GM21515 (cell line): ENCODE results near the gene METRN.
"Not testable (repeated sequence)": the region's sequence is repeated elsewhere in the genome, so short reads cannot be mapped to it uniquely, and the experiment has no call there.

Experiments used
- ATAC-seq: cut with Tn5 transposase; IDR thresholded peaks from one replicate; pipeline ENCODE4 v1.9.1; 2021; ENCODE audit not compliant: unreplicated experiment

Gene METRN

DNA sequence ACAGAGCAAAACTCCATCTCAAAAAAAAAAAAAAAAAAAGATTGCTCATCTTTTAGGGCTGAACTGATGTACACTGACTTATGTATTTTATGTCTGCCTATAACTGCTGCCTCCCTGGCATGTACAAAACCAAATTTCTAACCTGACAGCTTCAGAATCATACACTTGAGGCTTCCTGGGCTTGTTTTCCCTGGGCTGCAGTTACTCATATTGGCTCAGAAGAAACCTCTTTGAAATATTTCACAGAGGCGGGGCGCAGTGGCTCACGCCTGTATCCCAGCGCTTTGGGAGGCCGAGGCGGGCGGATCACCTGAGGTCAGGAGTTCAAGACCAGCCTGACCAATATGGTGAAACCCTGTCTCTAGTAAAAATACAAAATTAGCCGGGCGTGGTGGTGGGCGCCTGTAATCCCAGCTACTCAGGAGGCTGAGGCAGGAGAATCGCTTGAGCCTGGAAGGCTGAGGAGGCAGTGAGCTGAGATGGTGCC is 39.2 kb downstream of the METRN start:
- ATAC-seq: not testable (repeated sequence)

DNA sequence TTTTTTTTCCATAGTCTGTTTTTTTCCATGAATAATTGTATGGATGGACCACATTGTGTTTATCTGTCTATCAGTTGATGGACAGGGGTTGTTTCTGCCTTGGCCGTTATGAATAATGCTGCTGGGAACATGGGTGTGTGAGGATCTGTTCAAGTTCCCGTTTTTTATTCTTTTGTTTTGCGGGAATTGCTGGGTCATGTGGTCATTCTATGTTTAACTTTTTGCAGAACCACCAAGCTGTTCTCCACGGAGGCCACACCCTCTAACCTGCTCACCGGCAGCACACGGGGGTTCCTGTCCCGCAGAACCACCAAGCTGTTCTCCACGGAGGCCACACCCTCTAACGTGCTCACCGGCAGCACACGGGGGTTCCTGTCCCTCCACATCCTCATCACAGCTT is 39.7 kb downstream of the METRN start:
- ATAC-seq: no peak

DNA sequence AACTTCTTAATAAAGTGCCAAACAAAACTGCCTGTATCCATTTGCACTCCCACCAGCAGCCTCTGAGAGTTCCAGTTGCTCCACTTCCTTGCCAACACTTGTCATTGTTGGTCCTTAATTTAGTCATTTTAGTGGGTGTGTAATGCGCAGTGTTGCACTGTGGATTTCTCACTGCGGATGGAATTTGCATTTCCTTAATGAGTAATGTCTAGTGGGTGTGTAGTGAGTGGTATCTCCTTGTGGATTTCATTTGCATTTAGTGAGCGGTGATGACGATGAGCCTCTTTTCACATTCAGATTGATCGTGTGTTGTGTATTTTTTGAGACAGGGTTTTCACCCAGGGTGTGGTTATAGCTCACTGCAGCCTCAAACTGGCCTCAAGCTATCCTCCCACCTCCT is 41.5 kb downstream of the METRN start:
- ATAC-seq: no peak

DNA sequence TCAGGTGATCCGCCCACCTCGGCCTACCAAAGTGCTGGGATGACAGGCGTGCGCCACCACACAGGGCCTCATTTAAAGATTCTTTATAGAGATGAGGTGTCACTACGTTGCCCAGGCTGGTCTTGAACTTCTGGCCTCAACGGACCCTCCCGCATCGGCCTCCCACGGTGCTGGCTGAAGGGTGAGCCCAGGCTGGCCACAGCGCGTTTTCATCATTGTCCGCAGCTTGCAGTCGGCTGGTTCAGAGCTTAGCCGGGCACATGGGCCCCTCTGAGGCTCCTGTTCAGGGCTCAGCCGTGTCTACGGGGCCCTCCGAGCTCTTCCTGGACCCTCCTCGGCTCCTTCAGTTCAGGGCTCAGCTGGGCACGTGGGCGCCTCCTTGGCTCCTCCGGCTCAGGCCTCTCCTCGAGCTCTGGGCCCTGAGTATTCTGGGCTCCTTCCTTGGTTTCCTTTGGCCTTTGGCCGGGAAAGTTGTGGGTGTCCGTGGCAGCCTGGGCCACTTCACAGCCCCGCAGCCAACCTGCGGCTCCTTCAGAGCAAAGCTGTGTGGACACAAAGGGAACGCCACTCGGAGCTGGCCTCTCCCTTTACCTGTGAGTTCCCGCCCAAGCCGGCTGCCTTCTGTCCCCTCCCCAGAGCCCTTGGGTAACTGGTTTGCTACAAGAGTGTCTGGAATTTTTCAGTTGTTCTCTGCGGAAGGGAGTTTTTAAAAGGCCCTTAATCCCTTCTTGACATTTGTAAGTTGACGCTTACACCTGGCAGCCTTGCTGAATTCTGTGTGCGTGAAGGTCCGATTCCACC is 44.4 kb downstream of the METRN start:
- no peak for ATAC-seq

DNA sequence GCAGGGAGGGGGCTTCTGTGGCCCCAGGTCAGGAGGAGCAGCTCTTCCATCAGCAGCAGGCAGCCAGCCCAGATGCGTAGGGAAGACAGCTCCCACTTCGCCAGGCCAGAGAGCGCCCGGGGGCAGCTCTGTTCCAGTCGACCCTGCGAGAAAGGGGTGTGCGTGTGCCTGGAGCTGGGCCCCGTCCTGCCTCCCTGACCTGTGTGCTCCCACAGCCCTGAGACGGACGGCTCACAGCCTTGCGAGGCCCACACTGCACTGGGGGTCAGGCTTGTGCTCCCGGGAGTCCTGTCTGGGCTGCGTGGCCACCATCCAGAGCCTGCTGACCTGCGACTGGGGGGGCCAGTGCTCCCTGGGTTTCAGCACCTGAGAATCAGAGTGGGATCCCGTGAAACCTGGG is 45.1 kb downstream of the METRN start:
- ATAC-seq: no peak

DNA sequence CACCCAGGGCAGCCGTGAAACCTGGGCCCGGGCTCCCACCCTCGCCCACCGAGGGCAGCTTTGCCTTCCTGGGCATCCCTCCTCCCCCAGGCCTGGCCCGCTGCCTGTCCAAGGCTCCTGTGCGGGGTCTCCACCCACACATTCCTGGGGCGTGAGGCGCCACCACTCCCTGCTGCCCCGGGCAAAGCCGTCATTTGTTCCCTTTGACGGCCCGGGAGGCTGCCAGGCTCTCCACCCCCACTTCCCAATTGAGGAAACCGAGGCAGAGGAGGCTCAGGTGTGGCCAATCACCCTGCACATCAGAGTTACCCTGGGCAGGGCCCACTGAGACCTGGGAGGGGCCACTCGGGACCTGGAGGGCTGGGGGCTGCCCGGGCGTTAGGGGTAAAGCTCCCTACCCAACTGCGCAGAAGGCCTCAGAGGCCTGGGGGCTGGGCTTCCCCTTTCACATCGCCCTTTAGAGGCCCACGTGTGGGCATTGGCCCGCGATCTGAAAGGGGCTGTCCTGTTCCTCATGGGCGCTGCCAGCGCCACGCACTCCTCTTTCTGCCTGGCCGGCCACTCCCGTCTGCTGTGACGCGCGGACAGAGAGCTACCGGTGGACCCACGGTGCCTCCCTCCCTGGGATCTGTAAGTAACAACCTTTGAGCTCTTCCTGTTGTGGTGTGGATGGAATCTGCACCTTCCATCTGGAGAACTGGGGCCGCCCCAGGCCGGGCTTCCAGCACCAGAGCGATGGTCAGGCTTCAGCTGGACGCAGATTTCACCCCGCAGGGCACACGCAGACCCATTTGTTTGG is 45.8 kb downstream of the METRN start, which contains the start of gene MSLN:
Gene MSLN (plus strand): TSS at position 190 of the 799 bp plus-strand sequence. CDS start 1,947 bp downstream, outside the sequence.
- no peak for ATAC-seq

DNA sequence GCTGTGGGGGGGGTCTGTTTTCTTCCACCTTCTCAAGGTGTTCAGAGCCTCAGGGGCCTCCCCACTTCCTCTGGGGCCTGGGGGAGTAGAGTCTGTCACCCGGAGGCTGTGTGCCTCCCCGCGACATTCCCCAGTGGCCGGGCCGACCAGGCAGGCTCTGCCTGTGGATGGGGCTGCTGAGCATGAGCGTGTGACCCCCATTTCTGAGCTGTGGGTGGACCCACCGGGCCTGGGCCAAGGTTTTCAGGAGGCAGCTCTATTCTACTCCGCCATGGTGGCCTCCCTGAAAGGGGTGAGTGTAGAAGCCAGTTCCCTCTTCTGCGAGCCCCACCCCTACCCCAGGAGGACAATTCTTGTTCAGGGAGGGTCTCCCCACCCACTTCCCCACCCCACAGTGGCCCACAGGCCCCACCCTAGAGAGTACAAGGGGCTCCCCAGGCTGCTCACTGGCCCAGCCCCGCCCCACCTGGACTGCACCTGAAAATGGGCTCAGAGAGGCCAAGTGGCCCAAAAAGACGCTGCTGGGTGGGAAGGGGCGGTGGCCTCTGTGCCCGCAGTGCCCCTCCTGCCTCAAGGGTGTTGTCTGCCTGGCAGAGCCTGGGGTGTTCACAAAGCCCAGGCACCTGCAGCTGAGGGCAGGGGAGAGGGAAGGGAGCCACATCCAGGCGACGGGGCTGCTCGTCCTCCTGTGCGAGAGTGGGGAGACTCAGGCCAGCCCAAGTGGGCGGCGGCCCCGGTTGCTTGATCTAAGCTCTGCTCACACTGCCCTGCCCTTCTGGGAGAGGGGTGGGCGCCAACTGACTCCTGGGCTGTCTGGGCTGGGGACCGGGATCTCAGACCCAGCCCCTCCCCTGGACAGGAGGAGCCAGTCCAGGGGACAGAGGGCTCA is 47.0 kb downstream of the METRN start:
- no peak for ATAC-seq

DNA sequence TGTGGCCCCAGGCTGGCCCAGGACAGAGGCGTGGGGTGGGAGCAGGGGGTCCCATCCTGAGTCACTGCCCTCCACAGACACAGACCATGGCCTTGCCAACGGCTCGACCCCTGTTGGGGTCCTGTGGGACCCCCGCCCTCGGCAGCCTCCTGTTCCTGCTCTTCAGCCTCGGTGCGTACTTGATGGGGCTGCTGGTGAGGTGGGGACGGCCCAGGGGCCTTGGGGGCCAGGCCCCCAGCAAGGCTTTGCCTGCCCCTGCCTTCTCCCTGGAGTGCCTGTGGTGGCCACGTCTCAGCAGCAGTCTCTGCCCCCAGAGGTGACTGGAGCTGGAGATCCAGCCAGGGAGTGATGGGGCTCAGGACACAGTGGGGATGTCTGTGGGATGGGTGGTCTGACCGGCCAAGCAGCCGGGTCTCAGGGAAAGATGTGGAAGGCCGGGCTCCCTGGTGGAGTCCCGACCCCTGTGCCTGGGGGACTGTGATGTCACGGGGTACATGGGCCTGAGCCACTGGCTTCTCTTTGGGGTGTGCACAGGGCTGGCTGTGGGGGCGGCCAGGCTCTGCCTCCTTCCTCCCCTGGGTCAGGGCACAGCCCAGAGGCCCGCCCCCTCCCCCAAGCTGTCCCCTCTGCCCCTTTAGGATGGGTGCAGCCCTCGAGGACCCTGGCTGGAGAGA is 47.8 kb downstream of the METRN start:
- no peak for ATAC-seq

DNA sequence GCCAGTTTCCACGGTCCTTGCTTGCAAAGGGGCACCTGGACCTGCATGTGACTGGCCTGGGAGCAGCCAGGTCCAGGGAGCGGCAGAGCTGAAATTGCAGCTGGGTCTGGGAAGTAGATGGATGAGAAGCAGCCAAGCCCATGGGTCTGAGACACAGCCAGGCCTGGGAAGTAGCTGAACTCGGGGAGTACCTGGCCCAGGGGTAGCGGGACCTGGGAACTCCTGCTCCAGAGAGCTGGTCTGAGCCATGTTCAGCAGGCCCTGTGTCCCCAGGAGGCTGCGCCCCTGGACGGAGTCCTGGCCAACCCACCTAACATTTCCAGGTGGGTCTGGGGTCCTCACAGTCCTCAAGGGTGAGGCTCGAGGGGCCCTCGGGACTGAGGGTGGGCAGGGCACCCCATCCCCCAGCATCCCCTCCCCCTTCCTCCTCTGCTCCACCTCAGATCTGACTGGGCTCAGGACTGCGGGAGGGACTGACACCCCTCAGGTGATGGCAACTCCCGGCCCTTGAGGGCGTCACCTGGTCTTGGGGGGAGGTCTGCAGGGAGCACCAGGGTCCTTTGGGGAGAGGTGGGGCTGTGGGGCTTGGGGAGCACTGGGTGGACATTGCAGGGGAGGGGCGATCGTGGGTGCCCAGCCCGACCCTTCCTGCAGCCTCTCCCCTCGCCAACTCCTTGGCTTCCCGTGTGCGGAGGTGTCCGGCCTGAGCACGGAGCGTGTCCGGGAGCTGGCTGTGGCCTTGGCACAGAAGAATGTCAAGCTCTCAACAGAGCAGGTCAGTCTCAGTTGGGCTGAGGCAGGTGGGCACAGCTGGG is 48.7 kb downstream of the METRN start:
- no peak for ATAC-seq

DNA sequence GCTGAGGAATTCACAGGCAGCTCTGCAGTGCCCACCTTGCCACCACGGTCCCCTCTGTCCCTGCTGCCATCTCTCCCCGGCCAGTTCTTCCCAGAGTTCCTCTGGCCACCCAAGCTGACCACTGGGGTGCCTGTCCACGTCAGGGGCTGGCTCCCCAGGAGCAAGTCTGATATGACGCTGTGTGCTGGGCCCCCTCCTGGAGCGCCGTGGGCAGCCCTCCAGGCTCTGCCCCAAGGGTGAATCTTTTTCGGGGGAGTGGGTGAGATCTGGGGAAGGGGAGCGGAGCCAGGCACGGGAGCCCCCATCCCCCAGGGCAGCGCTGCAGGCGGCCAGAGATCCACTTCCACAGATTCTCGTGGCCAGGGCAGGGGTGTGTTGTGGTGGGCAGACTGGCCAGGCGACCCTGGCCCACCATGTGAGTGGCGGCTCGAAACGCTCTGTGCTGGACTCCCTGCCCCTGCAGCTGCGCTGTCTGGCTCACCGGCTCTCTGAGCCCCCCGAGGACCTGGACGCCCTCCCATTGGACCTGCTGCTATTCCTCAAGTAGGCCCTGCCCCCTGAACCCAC is 49.3 kb downstream of the METRN start:
- ATAC-seq: no peak

DNA sequence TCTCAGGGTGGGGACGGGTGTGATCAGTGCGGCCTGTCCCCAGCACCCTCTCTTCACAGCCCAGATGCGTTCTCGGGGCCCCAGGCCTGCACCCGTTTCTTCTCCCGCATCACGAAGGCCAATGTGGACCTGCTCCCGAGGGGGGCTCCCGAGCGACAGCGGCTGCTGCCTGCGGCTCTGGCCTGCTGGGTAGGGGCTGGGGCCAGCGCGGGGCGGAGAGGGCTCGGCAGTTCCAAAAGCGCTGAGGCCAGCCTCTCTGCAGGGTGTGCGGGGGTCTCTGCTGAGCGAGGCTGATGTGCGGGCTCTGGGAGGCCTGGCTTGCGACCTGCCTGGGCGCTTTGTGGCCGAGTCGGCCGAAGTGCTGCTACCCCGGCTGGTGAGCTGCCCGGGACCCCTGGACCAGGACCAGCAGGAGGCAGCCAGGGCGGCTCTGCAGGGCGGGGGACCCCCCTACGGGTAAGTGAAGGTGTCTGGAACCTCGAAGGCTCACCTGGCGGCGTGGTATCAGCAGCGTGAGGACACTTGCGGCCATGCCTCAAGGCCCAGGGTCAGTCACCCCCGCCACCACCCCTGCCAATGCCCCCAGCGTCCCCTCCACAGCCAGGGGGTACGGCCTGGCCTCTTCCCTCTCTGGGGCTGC is 50.0 kb downstream of the METRN start:
- no peak for ATAC-seq

DNA sequence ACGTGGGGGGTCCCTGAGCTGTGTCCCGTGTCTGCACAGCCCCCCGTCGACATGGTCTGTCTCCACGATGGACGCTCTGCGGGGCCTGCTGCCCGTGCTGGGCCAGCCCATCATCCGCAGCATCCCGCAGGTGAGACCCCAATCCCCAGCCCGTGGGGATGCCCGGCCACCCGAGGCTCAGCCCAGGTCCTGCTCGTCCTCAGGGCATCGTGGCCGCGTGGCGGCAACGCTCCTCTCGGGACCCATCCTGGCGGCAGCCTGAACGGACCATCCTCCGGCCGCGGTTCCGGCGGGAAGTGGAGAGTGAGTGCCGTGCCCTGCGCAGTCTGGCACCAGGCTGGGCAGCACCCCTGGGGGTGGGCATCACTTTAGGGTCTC is 50.6 kb downstream of the METRN start:
- ATAC-seq: no peak

DNA sequence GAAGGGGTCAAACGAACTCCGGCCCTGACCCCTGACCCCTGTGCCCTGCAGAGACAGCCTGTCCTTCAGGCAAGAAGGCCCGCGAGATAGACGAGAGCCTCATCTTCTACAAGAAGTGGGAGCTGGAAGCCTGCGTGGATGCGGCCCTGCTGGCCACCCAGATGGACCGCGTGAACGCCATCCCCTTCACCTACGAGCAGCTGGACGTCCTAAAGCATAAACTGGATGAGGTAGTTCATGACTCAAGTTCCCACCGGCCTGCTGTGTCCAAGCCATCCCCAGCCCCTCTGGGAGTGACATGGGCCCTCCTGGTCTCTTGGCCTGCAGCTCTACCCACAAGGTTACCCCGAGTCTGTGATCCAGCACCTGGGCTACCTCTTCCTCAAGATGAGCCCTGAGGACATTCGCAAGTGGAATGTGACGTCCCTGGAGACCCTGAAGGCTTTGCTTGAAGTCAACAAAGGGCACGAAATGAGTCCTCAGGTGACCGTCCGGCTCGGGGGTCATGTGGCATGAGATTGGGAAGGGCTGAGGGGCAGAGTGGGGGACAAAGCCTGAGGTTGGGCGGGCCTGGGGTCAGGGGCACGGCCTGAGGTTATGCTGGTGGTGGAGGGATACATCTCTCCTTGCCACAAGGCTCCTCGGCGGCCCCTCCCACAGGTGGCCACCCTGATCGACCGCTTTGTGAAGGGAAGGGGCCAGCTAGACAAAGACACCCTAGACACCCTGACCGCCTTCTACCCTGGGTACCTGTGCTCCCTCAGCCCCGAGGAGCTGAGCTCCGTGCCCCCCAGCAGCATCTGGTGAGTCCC is 51.3 kb downstream of the METRN start:
- ATAC-seq: no peak

DNA sequence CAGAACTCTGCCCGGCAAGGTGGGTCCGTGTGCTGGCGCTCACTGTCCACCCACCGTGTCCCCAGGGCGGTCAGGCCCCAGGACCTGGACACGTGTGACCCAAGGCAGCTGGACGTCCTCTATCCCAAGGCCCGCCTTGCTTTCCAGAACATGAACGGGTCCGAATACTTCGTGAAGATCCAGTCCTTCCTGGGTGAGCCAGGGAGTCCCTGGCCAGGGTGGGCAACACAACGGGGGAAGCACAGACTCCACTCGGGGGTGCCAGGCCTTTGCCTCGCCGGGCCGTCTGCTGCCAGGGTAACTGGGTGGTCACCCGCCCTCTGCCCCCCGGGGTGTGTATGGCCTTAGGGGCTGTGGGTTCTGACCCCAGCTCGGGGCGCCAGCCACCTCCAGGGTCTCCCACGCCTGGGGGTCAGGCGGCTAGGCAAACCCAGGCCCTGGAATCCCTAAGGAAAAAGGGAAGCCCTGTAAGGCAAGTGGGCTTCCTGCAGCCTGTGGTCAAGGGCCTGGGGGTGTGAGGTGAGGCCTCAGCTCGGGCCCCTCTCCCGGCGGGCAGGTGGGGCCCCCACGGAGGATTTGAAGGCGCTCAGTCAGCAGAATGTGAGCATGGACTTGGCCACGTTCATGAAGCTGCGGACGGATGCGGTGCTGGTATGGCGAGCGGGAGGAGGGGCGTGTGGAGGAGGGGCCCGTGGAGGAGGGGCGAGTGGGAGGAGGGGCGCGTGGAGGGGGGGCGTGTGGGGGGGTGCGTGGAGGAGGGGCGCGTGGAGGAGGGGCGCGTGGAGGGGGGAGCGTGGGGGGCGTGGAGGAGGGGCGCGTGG is 52.1 kb downstream of the METRN start:
- ATAC-seq: no peak

DNA sequence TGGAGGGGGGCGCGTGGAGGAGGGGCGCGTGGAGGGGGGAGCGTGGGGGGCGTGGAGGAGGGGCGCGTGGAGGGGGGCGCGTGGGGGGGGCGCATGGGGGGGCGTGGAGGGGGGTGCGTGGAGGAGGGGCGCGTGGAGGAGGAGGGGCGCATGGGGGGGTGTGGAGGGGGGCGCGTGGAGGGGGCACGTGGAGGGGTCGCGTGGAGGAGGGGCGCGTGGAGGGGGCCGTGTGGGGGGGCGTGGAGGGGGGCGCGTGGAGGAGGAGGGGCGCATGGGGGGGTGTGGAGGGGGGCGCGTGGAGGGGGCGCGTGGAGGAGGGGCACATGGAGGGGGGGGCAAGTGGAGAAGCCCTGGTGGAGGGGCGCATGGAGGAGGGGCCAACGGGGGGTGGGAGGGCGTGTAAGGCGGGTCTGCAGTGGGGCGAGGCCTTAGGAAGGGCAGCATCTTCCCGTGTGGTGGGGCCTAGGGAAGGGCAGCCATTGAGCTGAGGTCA is 52.9 kb downstream of the METRN start:
- no peak for ATAC-seq

DNA sequence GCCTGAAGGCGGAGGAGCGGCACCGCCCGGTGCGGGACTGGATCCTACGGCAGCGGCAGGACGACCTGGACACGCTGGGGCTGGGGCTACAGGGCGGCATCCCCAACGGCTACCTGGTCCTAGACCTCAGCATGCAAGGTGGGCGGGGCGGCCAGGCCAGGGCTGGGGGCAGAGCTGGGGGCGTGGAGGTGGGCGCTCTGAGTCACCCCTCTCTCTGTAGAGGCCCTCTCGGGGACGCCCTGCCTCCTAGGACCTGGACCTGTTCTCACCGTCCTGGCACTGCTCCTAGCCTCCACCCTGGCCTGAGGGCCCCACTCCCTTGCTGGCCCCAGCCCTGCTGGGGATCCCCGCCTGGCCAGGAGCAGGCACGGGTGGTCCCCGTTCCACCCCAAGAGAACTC is 53.5 kb downstream of the METRN start:
- ATAC-seq: no peak
